HepG2 (cell line): ENCODE data around the gene SOCS3. TPM values are rescaled to one million over a fixed set of nuclear protein-coding genes. Genes with fewer than 3 reads are reported as not detected.

ENCODE experiments used
- ATAC-seq: fragments of 200-7000 bp; cut with Tn5 transposase; 3 replicates; pipeline ENCODE4 v1.9.1; 2020; ENCODE audit warnings: mild to moderate bottlenecking, moderate library complexity
- BruUV-seq: library from RNA; stranded (reverse); fragments of 400-500 nt; replicated peaks from 2 replicates; lab custom pipeline; 2021; lab: Mats Ljungman, UMichigan
- CTCF ChIA-PET: fragments of 300-600 bp; formaldehyde crosslinking; extraction: SDS; loops from one replicate; lab custom pipeline; 2021; ENCODE audit warnings: low total read pairs, inconsistent platforms, low intra/inter-chr PET ratio; lab: Yijun Ruan, JAX
- POLR2A ChIA-PET: fragments of 350-600 bp; sonication (Branson Sonifier 250); formaldehyde crosslinking; loops from one replicate; lab custom pipeline; 2020; ENCODE audit warnings: antibody characterized with exemption, inconsistent platforms; lab: Yijun Ruan, JAX
- DNase-seq: peaks from one replicate; pipeline ENCODE4 v3.0.0-alpha.2; 2015; ENCODE audit warnings: low spot score
- FAIRE-seq: peaks from 3 replicates; lab custom pipeline; 2011; peaks lifted over from hg19 to GRCh38; lab: Jason Lieb, UNC
- H2AFZ ChIP-seq: one replicate; pipeline ENCODE4 v1.6.1; 2011; ENCODE audit warnings: low read length, inconsistent platforms
- H3K27ac ChIP-seq: fragments of 300-600 bp; 3 replicates; pipeline ENCODE4 v1.8.0; 2011; ENCODE audit warnings: mixed run types, mild to moderate bottlenecking, mixed read lengths, low read length, inconsistent platforms; ENCODE audit not compliant: insufficient read depth; ENCODE audit errors: extremely low read length
- H3K27me3 ChIP-seq, 2 experiments: fragments of 200-600 bp in 1 of 2; 2 replicates in 1 of 2; 3 replicates in 1 of 2; pipeline versions ENCODE4 v1.6.0 to v1.8.0; 2011; ENCODE audit warnings: low read length in 2 of 2, mild to moderate bottlenecking in 2 of 2, moderate library complexity in 2 of 2, inconsistent platforms in 1 of 2; ENCODE audit not compliant: insufficient read depth in 2 of 2, control insufficient read depth in 1 of 2
- H3K36me3 ChIP-seq, 2 experiments: fragments of 200-600 bp in 1 of 2; replicated peaks in 1 of 2; 2 replicates in 1 of 2; 3 replicates in 1 of 2; pipeline versions ENCODE4 v1.5.1 to v1.8.0; 2011; ENCODE audit warnings: low read length in 2 of 2, inconsistent platforms in 1 of 2; ENCODE audit not compliant: insufficient read depth in 2 of 2, control insufficient read depth in 1 of 2
- H3K4me1 ChIP-seq: 2 replicates; pipeline ENCODE4 v1.5.1; 2012; ENCODE audit warnings: low read length, inconsistent platforms; ENCODE audit not compliant: insufficient read depth
- H3K4me2 ChIP-seq: 2 replicates; pipeline ENCODE4 v1.6.0; 2011; ENCODE audit warnings: low read depth, low read length, inconsistent platforms
- H3K4me3 ChIP-seq, 3 experiments: fragments of 200-600 bp in 1 of 3; sonication (generic), shearing (Covaris generic) in 1 of 3; replicated peaks in 1 of 3; 2 replicates each; pipeline ENCODE4 v1.5.1; 2011 to 2016; ENCODE audit warnings: low read length in 3 of 3, inconsistent platforms in 2 of 3, low read depth in 2 of 3, mild to moderate bottlenecking in 2 of 3, control low read depth in 1 of 3, mixed read lengths in 1 of 3; ENCODE audit not compliant: insufficient read depth in 1 of 3
- H3K79me2 ChIP-seq: one replicate; pipeline ENCODE4 v1.6.1; 2011; ENCODE audit warnings: low read length, inconsistent platforms; ENCODE audit not compliant: insufficient read depth
- H3K9ac ChIP-seq: 2 replicates; pipeline ENCODE4 v1.6.0; 2011; ENCODE audit warnings: mild to moderate bottlenecking, low read depth, low read length, inconsistent platforms; ENCODE audit not compliant: insufficient read depth
- H3K9me3 ChIP-seq: 2 replicates; pipeline ENCODE4 v1.5.1; 2012; ENCODE audit warnings: mild to moderate bottlenecking, low read length
- H4K20me1 ChIP-seq: 2 replicates; pipeline ENCODE4 v1.6.0; 2011; ENCODE audit warnings: inconsistent platforms, mild to moderate bottlenecking, low read length, moderate library complexity; ENCODE audit not compliant: insufficient read depth
- ASH2L ChIP-seq: fragments of 300-600, 200-600 bp; sonication (generic); IDR thresholded peaks from 2 replicates; pipeline ENCODE4 v1.7.0; 2017; ENCODE audit warnings: low read depth, mild to moderate bottlenecking, moderate library complexity, mixed read lengths, low read length; ENCODE audit not compliant: insufficient read length
- ETV6 ChIP-seq: sonication (generic); formaldehyde crosslinking; conservative IDR thresholded peaks from 2 replicates; pipeline ENCODE4 v1.4.0; 2020; ENCODE audit warnings: missing genetic modification reagents
- KLF15 ChIP-seq: sonication (generic); formaldehyde crosslinking; IDR thresholded peaks from 2 replicates; pipeline ENCODE4 v1.8.1; 2023; ENCODE audit warnings: borderline replicate concordance, mild to moderate bottlenecking, inconsistent platforms, missing genetic modification reagents, mixed read lengths
- MZF1 ChIP-seq: sonication (generic); formaldehyde crosslinking; IDR thresholded peaks from 2 replicates; pipeline ENCODE4 v1.8.1; 2023; ENCODE audit warnings: mild to moderate bottlenecking, missing genetic modification reagents, borderline replicate concordance
- PHF21A ChIP-seq: sonication (generic); formaldehyde crosslinking; IDR thresholded peaks from 2 replicates; pipeline ENCODE4 v1.5.0; 2020; ENCODE audit warnings: mild to moderate bottlenecking, missing genetic modification reagents
- PREB ChIP-seq: sonication (generic); formaldehyde crosslinking; IDR thresholded peaks from 2 replicates; pipeline ENCODE4 v1.4.0; 2020; ENCODE audit warnings: missing genetic modification reagents
- SP1 ChIP-seq, 2 experiments: fragments of 450-650 bp in 1 of 2; sonication (generic) in 1 of 2; formaldehyde crosslinking in 1 of 2; IDR thresholded peaks; 2 replicates each; pipeline versions ENCODE4 v1.4.0 to v1.6.1; 2016 to 2020; ENCODE audit warnings: missing genetic modification reagents in 1 of 2
- TCF7L2 ChIP-seq: IDR thresholded peaks from 2 replicates; pipeline ENCODE4 v1.6.1; 2011; ENCODE audit warnings: mild to moderate bottlenecking, low read depth, low read length, moderate library complexity
- TEAD2 ChIP-seq: sonication (generic); formaldehyde crosslinking; IDR thresholded peaks from 2 replicates; pipeline ENCODE4 v1.9.0; 2021; ENCODE audit warnings: missing genetic modification reagents
- ZNF382 ChIP-seq: sonication (generic); formaldehyde crosslinking; IDR thresholded peaks from 2 replicates; pipeline ENCODE4 v1.5.0; 2020; ENCODE audit warnings: missing genetic modification reagents, mild to moderate bottlenecking, borderline replicate concordance
- ZNF543 ChIP-seq: sonication (generic); formaldehyde crosslinking; IDR thresholded peaks from 2 replicates; pipeline ENCODE4 v1.4.0; 2020; ENCODE audit warnings: mild to moderate bottlenecking, missing genetic modification reagents
- WGBS: methylation state at CpG from one replicate; pipeline ENCODE4 v1.1.6; 2017; ENCODE audit warnings: low lambda C conversion rate; 5-methylcytosine and 5-hydroxymethylcytosine counted together
- in situ Hi-C: cut with HindIII; loops from 2 replicates; pipeline ENCODE4 v1.10.0; 2017; ENCODE audit warnings: low pct_unique_long_range_greater_than_20kb; ENCODE audit not compliant: extremely low pct_ligation_motif_present
- intact Hi-C: fragments of 100-400 bp; cut with micrococcal nuclease; formaldehyde crosslinking; loops from one replicate; pipeline ENCODE4 v1.10.0; 2022; ENCODE audit not compliant: unreplicated experiment
- polyA plus RNA-seq, 8 experiments: library from polyadenylated mRNA; depleted of rRNA in 3 of 8; stranded (reverse) in 7 of 8; unstranded in 1 of 8; fragments of >200 nt; fragmentation: Illumina TruSeq in 4 of 8; extraction: Trizol in 4 of 8; gene quantifications; 2 replicates each; pipeline versions ENCODE4 v1.2.1 to v1.2.3, GENCODE V29; 2011 to 2016; ENCODE audit warnings: low read depth in 4 of 8, missing spikeins in 1 of 8, mixed read lengths in 1 of 8; ENCODE audit not compliant: insufficient read depth in 1 of 8
- total RNA-seq, 5 experiments: library from RNA; depleted of rRNA; stranded (reverse); fragments of >200 nt; fragmentation: Illumina TruSeq; extraction: Trizol; gene quantifications; 2 replicates each; pipeline ENCODE4 v1.2.3, GENCODE V29; 2016; ENCODE audit warnings: low read depth in 1 of 5
- TF ChIP-seq, protein P1 (sequence below): sonication (generic); formaldehyde crosslinking; IDR thresholded peaks from 2 replicates; pipeline ENCODE4 v1.4.0; 2020; ENCODE audit warnings: mild to moderate bottlenecking, missing genetic modification reagents

SOCS3 gene
- total and polyA plus RNA-seq, 2 of the 13 experiments (the other 11 are each of a cell fraction or from before 2014, with no cell fraction given): 0.77 to 2.4 TPM

GRCh38 chr17:78383725-78384471 lies 24.0 kb upstream of the SOCS3 start:
- ATAC-seq (no peak), FAIRE-seq (no peak), DNase-seq (no peak)
- H3K27ac ChIP-seq: no peak overlapping the region
- in situ Hi-C loops (no loop called here), intact Hi-C loops (no loop called here)
- H3K4me2 ChIP-seq: no peak overlapping the region
- no peak overlapping the region for H3K9ac ChIP-seq
- no peaks in the 10 kb centered on the region for H3K9me3 ChIP-seq
- ChIA-PET POLR2A (no interaction called here), CTCF (no interaction called here)
- H3K4me1 ChIP-seq: peaks cover 53% of the 10 kb centered on the region
- BruUV-seq: no TSS peak
- peaks cover 3 to 15% of the 10 kb centered on the region in 2 experiments; a peak in 4 of 5 replicates for H3K36me3 ChIP-seq
- H2AFZ ChIP-seq: no peak overlapping the region
- WGBS: 89% methylated on average over 15 of the region's 15 CpGs
- no peak overlapping the region for H3K4me3 ChIP-seq
- H3K27me3 ChIP-seq: no peaks in the 10 kb centered on the region
- H4K20me1 ChIP-seq: peaks cover 24% of the 10 kb centered on the region; the same call in 1 of the 2 replicates
- H3K79me2 ChIP-seq: peaks cover 90% of the 10 kb centered on the region
- no peak for TF ChIP-seq ZNF382 (CRISPR knock-in tag)
- TF ChIP-seq ETV6 (CRISPR knock-in tag): no peak
- no peak for TF ChIP-seq ZNF543 (CRISPR knock-in tag)
- no peak for TF ChIP-seq PHF21A (CRISPR knock-in tag)
- TF ChIP-seq, protein P1, sequence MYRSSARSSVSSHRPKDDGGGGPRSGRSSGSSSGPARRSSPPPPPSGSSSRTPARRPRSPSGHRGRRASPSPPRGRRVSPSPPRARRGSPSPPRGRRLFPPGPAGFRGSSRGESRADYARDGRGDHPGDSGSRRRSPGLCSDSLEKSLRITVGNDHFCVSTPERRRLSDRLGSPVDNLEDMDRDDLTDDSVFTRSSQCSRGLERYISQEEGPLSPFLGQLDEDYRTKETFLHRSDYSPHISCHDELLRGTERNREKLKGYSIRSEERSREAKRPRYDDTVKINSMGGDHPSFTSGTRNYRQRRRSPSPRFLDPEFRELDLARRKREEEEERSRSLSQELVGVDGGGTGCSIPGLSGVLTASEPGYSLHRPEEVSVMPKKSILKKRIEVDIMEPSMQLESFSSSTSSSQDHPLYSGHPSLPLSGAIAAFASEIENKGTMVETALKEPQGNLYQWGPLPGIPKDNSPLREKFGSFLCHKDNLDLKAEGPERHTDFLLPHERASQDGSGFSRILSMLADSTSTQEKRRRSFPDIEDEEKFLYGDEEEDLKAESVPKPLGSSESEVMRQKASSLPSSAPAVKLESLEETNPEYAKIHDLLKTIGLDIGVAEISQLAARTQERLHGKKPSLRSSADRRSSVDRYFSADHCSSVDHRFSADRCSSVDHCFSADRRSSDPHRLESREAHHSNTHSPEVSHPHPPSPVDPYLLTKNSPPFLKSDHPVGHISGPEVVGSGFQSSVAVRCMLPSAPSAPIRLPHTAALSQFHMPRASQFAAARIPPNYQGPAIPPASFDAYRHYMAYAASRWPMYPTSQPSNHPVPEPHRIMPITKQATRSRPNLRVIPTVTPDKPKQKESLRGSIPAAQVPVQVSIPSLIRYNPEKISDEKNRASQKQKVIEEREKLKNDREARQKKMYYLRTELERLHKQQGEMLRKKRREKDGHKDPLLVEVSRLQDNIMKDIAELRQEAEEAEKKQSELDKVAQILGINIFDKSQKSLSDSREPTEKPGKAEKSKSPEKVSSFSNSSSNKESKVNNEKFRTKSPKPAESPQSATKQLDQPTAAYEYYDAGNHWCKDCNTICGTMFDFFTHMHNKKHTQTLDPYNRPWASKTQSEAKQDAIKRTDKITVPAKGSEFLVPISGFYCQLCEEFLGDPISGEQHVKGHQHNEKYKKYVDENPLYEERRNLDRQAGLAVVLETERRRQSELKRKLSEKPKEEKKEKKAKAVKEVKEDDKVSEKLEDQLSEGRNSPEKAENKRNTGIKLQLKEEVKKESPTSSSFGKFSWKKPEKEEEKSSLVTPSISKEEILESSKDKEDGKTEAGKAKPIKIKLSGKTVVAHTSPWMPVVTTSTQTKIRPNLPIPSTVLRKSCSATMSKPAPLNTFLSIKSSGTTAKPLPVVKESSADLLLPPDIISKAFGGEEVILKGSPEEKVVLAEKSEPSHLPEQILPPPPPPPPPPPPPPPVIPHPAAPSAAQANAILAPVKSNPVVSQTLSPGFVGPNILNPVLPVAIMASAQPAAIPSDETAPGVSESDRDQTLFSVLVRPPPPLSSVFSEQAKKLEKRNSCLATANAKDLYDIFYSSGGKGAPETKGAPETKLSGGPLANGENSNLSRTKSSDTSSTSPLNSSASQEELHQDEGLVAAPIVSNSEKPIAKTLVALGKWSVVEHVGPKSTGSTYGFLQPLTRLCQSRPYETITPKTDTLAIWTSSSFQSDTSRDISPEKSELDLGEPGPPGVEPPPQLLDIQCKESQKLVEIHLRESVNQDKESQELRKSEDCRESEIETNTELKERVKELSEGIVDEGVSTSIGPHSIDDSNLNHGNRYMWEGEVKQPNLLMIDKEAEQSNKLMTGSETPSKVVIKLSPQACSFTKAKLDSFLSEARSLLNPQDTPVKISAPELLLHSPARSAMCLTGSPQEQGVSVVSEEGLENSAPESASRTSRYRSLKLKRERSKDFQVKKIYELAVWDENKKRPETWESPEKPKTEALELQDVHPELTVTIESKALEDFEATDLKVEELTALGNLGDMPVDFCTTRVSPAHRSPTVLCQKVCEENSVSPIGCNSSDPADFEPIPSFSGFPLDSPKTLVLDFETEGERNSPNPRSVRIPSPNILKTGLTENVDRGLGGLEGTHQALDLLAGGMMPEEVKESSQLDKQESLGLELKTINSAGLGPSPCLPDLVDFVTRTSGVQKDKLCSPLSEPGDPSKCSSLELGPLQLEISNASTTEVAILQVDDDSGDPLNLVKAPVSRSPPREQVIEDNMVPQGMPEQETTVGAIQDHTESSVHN (CRISPR knock-in tag): no peak
- TF ChIP-seq KLF15 (CRISPR knock-in tag): no peak
- TF ChIP-seq PREB (CRISPR knock-in tag): no peak
- TF ChIP-seq ASH2L: no peak
- TF ChIP-seq MZF1 (CRISPR knock-in tag): no peak
- TF ChIP-seq TCF7L2: no peak
- no peak for TF ChIP-seq SP1 (IDR thresholded peaks at IDR 0.05)
- TF ChIP-seq SP1 (CRISPR knock-in tag; IDR thresholded peaks at IDR 0.05): no peak
- no peak for TF ChIP-seq TEAD2 (CRISPR knock-in tag)
